GM23248 (cell line): Measurements from ENCODE around the gene ADAD1. TPM values are rescaled to one million over a fixed set of nuclear protein-coding genes. Genes with fewer than 3 reads are reported as not detected.

Experiments
- DNase-seq: peaks from one replicate; pipeline ENCODE4 v3.0.0-alpha.2; 2015
- H2AFZ ChIP-seq: fragments of 200-600 bp; sonication (generic); 2 replicates; pipeline ENCODE4 v1.6.1; 2016; ENCODE audit warnings: antibody characterized with exemption
- H3F3A ChIP-seq: fragments of 200-600 bp; sonication (generic); 2 replicates; pipeline ENCODE4 v1.6.1; 2016; ENCODE audit warnings: mild to moderate bottlenecking, antibody characterized with exemption, mixed run types; ENCODE audit not compliant: insufficient read depth
- H3K27ac ChIP-seq: fragments of 200-600 bp; sonication (generic); 2 replicates; pipeline ENCODE4 v1.5.1; 2016; ENCODE audit warnings: mild to moderate bottlenecking
- H3K27me3 ChIP-seq: fragments of 200-600 bp; sonication (generic); replicated peaks from 2 replicates; pipeline ENCODE4 v1.6.1; 2016; ENCODE audit warnings: mild to moderate bottlenecking; ENCODE audit not compliant: insufficient read depth
- H3K36me3 ChIP-seq: fragments of 200-600 bp; sonication (generic); 2 replicates; pipeline ENCODE4 v1.6.1; 2016; ENCODE audit warnings: low read depth, mild to moderate bottlenecking
- H3K4me1 ChIP-seq: fragments of 200-600 bp; sonication (generic); 2 replicates; pipeline ENCODE4 v1.6.1; 2016; ENCODE audit warnings: mild to moderate bottlenecking; ENCODE audit not compliant: insufficient read depth
- H3K4me2 ChIP-seq: fragments of 200-600 bp; sonication (generic); one replicate; pipeline ENCODE4 v1.6.1; 2016; ENCODE audit warnings: mild to moderate bottlenecking; ENCODE audit not compliant: unreplicated experiment
- H3K4me3 ChIP-seq: fragments of 200-600 bp; sonication (generic); 2 replicates; pipeline ENCODE4 v1.5.1; 2016; ENCODE audit warnings: mild to moderate bottlenecking
- H3K79me2 ChIP-seq: fragments of 200-600 bp; sonication (generic); 2 replicates; pipeline ENCODE4 v1.6.1; 2016; ENCODE audit warnings: mild to moderate bottlenecking; ENCODE audit not compliant: insufficient read depth
- H3K9ac ChIP-seq: fragments of 200-600 bp; sonication (generic); 2 replicates; pipeline ENCODE4 v1.6.1; 2016; ENCODE audit warnings: mild to moderate bottlenecking
- H3K9me2 ChIP-seq: fragments of 200-600 bp; sonication (generic); 2 replicates; pipeline ENCODE4 v1.6.1; 2016; ENCODE audit warnings: mixed run types, mild to moderate bottlenecking, moderate library complexity; ENCODE audit not compliant: insufficient read depth
- H3K9me3 ChIP-seq: fragments of 200-600 bp; sonication (generic); one replicate; pipeline ENCODE4 v1.6.1; 2017; ENCODE audit warnings: low read depth
- H4K20me1 ChIP-seq: fragments of 200-600 bp; sonication (generic); 2 replicates; pipeline ENCODE4 v1.6.0; 2016; ENCODE audit not compliant: insufficient read depth
- EZH2 ChIP-seq: fragments of 200-600 bp; sonication (generic); IDR thresholded peaks from 2 replicates; pipeline ENCODE4 v1.6.1; 2018; ENCODE audit warnings: antibody characterized with exemption, mild to moderate bottlenecking; ENCODE audit not compliant: insufficient read depth, poor library complexity, severe bottlenecking
- EZH2phosphoT487 ChIP-seq: fragments of 200-600 bp; sonication (generic); IDR thresholded peaks from 2 replicates; pipeline ENCODE4 v1.6.1; 2018; ENCODE audit warnings: antibody characterized with exemption, moderate library complexity, mild to moderate bottlenecking, low read depth; ENCODE audit not compliant: insufficient read depth
- WGBS, 2 experiments: methylation state at CpG; one replicate each; pipeline ENCODE4 v1.1.6; 2015 to 2017; ENCODE audit warnings: low lambda C conversion rate in 2 of 2, low coverage in 1 of 2; ENCODE audit errors: missing lambda C conversion rate in 2 of 2; 5-methylcytosine and 5-hydroxymethylcytosine counted together
- in situ Hi-C: fragments of 300-500 bp; cut with MboI; formaldehyde crosslinking; loops from 2 replicates; pipeline ENCODE4 v1.15.0; 2020
- polyA plus RNA-seq: library from polyadenylated mRNA; unstranded; fragments of >200 nt; fragmentation: Nextera tagmentation; extraction: Ambion mirVana; gene quantifications from 2 replicates; pipeline ENCODE4 v1.2.1, GENCODE V29; 2016
- total RNA-seq: library from RNA; depleted of rRNA; stranded (reverse); fragments of >200 nt; shearing (Covaris generic); gene quantifications from 2 replicates; pipeline ENCODE4 v1.2.3, GENCODE V29; 2014

ADAD1 gene
- total and polyA plus RNA-seq, 2 experiments from 2014 or later, result not detected

GRCh38 chr4:122403861-122404260 is 25.1 kb downstream of the ADAD1 start:
- no peaks in the 10 kb centered on the region for H3K9me2 ChIP-seq
- no peaks in the 10 kb centered on the region for H3K4me1 ChIP-seq
- in situ Hi-C loops, result no loop called here
- no peak overlapping the region for H3K27ac ChIP-seq
- H3K79me2 ChIP-seq, result no peaks in the 10 kb centered on the region
- no peak overlapping the region for H2AFZ ChIP-seq
- peaks cover 44% of the 10 kb centered on the region for H3K27me3 ChIP-seq
- no peak for DNase-seq
- no peak overlapping the region for H3K9ac ChIP-seq
- no peaks in the 10 kb centered on the region for H3K36me3 ChIP-seq
- H3K4me3 ChIP-seq, result no peak overlapping the region
- no peaks in the 10 kb centered on the region for H3K9me3 ChIP-seq
- WGBS, 2 experiments, result 7 to 9% methylated on average over 3 of the region's 3 CpGs
- TF ChIP-seq EZH2 (no peak), EZH2phosphoT487 (no peak)
- H3K4me2 ChIP-seq, result no peak overlapping the region
- no peaks in the 10 kb centered on the region for H3F3A ChIP-seq
- no peaks in the 10 kb centered on the region for H4K20me1 ChIP-seq

GRCh38 chr4:122412547-122412946 is 33.7 kb downstream of the ADAD1 start:
- no peaks in the 10 kb centered on the region for H3K36me3 ChIP-seq
- TF ChIP-seq EZH2phosphoT487 (no peak), EZH2 (no peak)
- 29 to 33% methylated on average over 3 of the region's 3 CpGs for WGBS, 2 experiments
- H3K4me3 ChIP-seq, result no peak overlapping the region
- H3K4me2 ChIP-seq, result no peak overlapping the region
- in situ Hi-C loops, result no loop called here
- H3K9ac ChIP-seq, result no peak overlapping the region
- no peaks in the 10 kb centered on the region for H3F3A ChIP-seq
- H3K27ac ChIP-seq, result no peak overlapping the region
- H3K79me2 ChIP-seq, result no peaks in the 10 kb centered on the region
- H3K27me3 ChIP-seq, result peaks cover 3% of the 10 kb centered on the region; the same call in 1 of the 2 replicates
- H3K9me2 ChIP-seq, result no peaks in the 10 kb centered on the region
- H3K4me1 ChIP-seq, result no peaks in the 10 kb centered on the region
- peak overlapping the region; percentile 48 for H2AFZ ChIP-seq
- peak; percentile 4 for DNase-seq
- no peaks in the 10 kb centered on the region for H4K20me1 ChIP-seq
- H3K9me3 ChIP-seq, result no peaks in the 10 kb centered on the region

- in situ Hi-C loops, result no loop called here
- peak; percentile 11 for DNase-seq
Measured at GRCh38 chr4:122423246-122423645, 44.4 kb downstream of the ADAD1 start.

GRCh38 chr4:122431351-122431750 is 52.5 kb downstream of the ADAD1 start:
- TF ChIP-seq EZH2phosphoT487, result no peak
- no peak for TF ChIP-seq EZH2

More at GRCh38 chr4:122423246-122423645, 44.4 kb downstream of the ADAD1 start:
- Histone ChIP-seq H3K9me2 (no peaks in the 10 kb centered on the region), H3K4me1 (no peaks in the 10 kb centered on the region), H3K27me3 (no peaks in the 10 kb centered on the region), H3K9ac (no peak overlapping the region), H3K27ac (no peak overlapping the region), H3K9me3 (no peaks in the 10 kb centered on the region), H3K79me2 (no peaks in the 10 kb centered on the region), H3F3A (no peaks in the 10 kb centered on the region), H3K4me2 (no peak overlapping the region), H3K4me3 (no peak overlapping the region), H4K20me1 (no peaks in the 10 kb centered on the region), H3K36me3 (no peaks in the 10 kb centered on the region), H2AFZ (no peak overlapping the region)
- TF ChIP-seq EZH2phosphoT487 (no peak), EZH2 (no peak)

GRCh38 chr4:122434285-122434684 is 55.5 kb downstream of the ADAD1 start:
- Histone ChIP-seq H3K4me3 (no peak overlapping the region), H3K4me1 (no peaks in the 10 kb centered on the region), H3K27ac (no peak overlapping the region), H3K36me3 (no peaks in the 10 kb centered on the region), H3K27me3 (peaks cover 10% of the 10 kb centered on the region), H2AFZ (no peak overlapping the region), H4K20me1 (no peaks in the 10 kb centered on the region), H3K9ac (no peak overlapping the region), H3K79me2 (no peaks in the 10 kb centered on the region), H3K9me3 (no peaks in the 10 kb centered on the region), H3K9me2 (no peaks in the 10 kb centered on the region), H3K4me2 (no peak overlapping the region), H3F3A (no peaks in the 10 kb centered on the region)
- DNase-seq, result no peak
- in situ Hi-C loops, result no loop called here
- 21% methylated on average over 3 of the region's 3 CpGs for WGBS, 2 experiments
- TF ChIP-seq EZH2phosphoT487 (no peak), EZH2 (no peak)

More at GRCh38 chr4:122431351-122431750, 52.5 kb downstream of the ADAD1 start:
- H2AFZ ChIP-seq, result no peak overlapping the region
- H3K79me2 ChIP-seq, result no peaks in the 10 kb centered on the region
- in situ Hi-C loops, result no loop called here
- no peaks in the 10 kb centered on the region for H3F3A ChIP-seq
- peaks cover 10% of the 10 kb centered on the region for H3K27me3 ChIP-seq
- no peak overlapping the region for H3K9ac ChIP-seq
- no peaks in the 10 kb centered on the region for H3K9me3 ChIP-seq
- H3K9me2 ChIP-seq, result no peaks in the 10 kb centered on the region
- no peak overlapping the region for H3K4me2 ChIP-seq
- no peak for DNase-seq
- H3K36me3 ChIP-seq, result no peaks in the 10 kb centered on the region
- H4K20me1 ChIP-seq, result no peaks in the 10 kb centered on the region
- WGBS, 2 experiments, result 2 to 6% methylated on average over 5 of the region's 5 CpGs
- no peaks in the 10 kb centered on the region for H3K4me1 ChIP-seq
- H3K4me3 ChIP-seq, result no peak overlapping the region
- no peak overlapping the region for H3K27ac ChIP-seq
